ENCODE measurements around the gene SDK1. TPM values are rescaled to one million over a fixed set of nuclear protein-coding genes. Genes with fewer than 3 reads are reported as not detected.

SDK1 gene
- total RNA-seq, 1 experiment from 2014 or later: 9.3 TPM

DNA sequence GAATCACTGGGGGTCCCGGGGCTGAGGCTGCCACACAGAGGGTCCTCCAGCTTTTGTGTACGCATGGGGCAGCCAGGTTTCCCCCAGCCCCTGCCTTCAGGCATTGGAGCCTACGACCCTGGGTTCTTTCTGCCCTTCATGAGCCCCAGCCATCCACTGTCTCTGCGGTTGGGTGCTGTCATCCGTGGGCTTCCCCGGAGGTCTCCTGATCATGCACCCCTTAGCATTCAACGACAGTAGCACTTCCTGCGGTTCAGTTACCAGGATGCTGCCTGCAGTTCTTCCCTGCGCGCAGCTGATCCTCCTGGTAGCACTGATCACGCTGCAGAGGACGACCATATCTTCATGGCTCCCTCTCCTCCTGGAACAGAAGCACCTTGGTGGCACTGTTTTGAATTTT, 676.3 kb downstream of the SDK1 start (continued):
- TF ChIP-seq, protein P1, sequence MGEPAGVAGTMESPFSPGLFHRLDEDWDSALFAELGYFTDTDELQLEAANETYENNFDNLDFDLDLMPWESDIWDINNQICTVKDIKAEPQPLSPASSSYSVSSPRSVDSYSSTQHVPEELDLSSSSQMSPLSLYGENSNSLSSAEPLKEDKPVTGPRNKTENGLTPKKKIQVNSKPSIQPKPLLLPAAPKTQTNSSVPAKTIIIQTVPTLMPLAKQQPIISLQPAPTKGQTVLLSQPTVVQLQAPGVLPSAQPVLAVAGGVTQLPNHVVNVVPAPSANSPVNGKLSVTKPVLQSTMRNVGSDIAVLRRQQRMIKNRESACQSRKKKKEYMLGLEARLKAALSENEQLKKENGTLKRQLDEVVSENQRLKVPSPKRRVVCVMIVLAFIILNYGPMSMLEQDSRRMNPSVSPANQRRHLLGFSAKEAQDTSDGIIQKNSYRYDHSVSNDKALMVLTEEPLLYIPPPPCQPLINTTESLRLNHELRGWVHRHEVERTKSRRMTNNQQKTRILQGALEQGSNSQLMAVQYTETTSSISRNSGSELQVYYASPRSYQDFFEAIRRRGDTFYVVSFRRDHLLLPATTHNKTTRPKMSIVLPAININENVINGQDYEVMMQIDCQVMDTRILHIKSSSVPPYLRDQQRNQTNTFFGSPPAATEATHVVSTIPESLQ (CRISPR knock-in tag; IDR thresholded peaks at IDR 0.05): no peak

DNA sequence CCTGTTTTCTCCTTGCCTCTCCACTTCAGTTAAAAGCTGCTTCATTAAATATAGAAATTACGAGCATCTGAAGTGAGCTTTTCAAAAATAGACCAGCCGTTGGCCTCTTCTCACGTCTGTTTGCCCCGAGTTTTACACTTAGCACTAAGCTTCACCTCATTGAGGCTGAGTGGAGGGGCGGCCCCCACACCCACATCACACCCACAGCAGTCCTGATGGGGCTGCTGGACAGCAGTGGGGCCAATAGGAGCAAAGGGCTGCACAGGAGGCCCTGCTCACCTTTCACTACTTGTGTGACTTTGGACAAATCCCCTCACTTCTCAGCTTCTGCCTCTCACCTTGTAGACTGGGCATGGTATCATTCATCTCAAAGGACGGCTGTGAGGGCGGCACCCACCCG, 677.8 kb downstream of the SDK1 start:
- no peak overlapping the region for H3K27ac Mint-ChIP-seq
- CTCF ChIA-PET: interaction anchor here (1.3 kb wide), 1 partner anchor 16 kb away, joined by 4 read pairs; no protein-coding TSS in a partner anchor

More for the DNA sequence above, 677.8 kb downstream of the SDK1 start:
- Mint-ChIP-seq H3K36me3 (peaks cover 17% of the 10 kb centered on the region), H3K4me1 (peaks cover 14% of the 10 kb centered on the region), H3K27me3 (ENCODE audit: low read depth) (no peaks in the 10 kb centered on the region), H3K4me3 (no peak overlapping the region), H3K9me3 (no peaks in the 10 kb centered on the region)
- ATAC-seq (no peak), DNase-seq (ENCODE audit: low spot score) (no peak)
- TF ChIP-seq, protein P2, sequence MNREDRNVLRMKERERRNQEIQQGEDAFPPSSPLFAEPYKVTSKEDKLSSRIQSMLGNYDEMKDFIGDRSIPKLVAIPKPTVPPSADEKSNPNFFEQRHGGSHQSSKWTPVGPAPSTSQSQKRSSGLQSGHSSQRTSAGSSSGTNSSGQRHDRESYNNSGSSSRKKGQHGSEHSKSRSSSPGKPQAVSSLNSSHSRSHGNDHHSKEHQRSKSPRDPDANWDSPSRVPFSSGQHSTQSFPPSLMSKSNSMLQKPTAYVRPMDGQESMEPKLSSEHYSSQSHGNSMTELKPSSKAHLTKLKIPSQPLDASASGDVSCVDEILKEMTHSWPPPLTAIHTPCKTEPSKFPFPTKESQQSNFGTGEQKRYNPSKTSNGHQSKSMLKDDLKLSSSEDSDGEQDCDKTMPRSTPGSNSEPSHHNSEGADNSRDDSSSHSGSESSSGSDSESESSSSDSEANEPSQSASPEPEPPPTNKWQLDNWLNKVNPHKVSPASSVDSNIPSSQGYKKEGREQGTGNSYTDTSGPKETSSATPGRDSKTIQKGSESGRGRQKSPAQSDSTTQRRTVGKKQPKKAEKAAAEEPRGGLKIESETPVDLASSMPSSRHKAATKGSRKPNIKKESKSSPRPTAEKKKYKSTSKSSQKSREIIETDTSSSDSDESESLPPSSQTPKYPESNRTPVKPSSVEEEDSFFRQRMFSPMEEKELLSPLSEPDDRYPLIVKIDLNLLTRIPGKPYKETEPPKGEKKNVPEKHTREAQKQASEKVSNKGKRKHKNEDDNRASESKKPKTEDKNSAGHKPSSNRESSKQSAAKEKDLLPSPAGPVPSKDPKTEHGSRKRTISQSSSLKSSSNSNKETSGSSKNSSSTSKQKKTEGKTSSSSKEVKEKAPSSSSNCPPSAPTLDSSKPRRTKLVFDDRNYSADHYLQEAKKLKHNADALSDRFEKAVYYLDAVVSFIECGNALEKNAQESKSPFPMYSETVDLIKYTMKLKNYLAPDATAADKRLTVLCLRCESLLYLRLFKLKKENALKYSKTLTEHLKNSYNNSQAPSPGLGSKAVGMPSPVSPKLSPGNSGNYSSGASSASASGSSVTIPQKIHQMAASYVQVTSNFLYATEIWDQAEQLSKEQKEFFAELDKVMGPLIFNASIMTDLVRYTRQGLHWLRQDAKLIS (CRISPR knock-in tag; IDR thresholded peaks at IDR 0.05; ENCODE audit: borderline replicate concordance): no peak
- TF ChIP-seq, protein P3, sequence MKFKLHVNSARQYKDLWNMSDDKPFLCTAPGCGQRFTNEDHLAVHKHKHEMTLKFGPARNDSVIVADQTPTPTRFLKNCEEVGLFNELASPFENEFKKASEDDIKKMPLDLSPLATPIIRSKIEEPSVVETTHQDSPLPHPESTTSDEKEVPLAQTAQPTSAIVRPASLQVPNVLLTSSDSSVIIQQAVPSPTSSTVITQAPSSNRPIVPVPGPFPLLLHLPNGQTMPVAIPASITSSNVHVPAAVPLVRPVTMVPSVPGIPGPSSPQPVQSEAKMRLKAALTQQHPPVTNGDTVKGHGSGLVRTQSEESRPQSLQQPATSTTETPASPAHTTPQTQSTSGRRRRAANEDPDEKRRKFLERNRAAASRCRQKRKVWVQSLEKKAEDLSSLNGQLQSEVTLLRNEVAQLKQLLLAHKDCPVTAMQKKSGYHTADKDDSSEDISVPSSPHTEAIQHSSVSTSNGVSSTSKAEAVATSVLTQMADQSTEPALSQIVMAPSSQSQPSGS (CRISPR knock-in tag; IDR thresholded peaks at IDR 0.05; ENCODE audit: borderline replicate concordance, low read depth): no peak
- TF ChIP-seq, protein P4, sequence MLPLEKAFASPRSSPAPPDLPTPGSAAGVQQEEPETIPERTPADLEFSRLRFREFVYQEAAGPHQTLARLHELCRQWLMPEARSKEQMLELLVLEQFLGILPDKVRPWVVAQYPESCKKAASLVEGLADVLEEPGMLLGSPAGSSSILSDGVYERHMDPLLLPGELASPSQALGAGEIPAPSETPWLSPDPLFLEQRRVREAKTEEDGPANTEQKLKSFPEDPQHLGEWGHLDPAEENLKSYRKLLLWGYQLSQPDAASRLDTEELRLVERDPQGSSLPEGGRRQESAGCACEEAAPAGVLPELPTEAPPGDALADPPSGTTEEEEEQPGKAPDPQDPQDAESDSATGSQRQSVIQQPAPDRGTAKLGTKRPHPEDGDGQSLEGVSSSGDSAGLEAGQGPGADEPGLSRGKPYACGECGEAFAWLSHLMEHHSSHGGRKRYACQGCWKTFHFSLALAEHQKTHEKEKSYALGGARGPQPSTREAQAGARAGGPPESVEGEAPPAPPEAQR (CRISPR knock-in tag; IDR thresholded peaks at IDR 0.05): no peak
- no peak for TF ChIP-seq ATF1 (CRISPR knock-in tag; IDR thresholded peaks at IDR 0.05)
- TF ChIP-seq FOXP1 (CRISPR knock-in tag; IDR thresholded peaks at IDR 0.05; ENCODE audit: borderline replicate concordance): no peak
- TF ChIP-seq, protein P5, sequence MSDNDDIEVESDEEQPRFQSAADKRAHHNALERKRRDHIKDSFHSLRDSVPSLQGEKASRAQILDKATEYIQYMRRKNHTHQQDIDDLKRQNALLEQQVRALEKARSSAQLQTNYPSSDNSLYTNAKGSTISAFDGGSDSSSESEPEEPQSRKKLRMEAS (CRISPR knock-in tag; IDR thresholded peaks at IDR 0.05): no peak
- no peak for TF ChIP-seq ZNF396 (CRISPR knock-in tag; IDR thresholded peaks at IDR 0.05; ENCODE audit: borderline replicate concordance)
- no peak for TF ChIP-seq ZNF416 (CRISPR knock-in tag; IDR thresholded peaks at IDR 0.05)
- TF ChIP-seq CREM (CRISPR knock-in tag; IDR thresholded peaks at IDR 0.05): no peak
- TF ChIP-seq ETV6 (CRISPR knock-in tag; IDR thresholded peaks at IDR 0.05): no peak
- TF ChIP-seq ZNF138 (CRISPR knock-in tag; conservative IDR thresholded peaks at IDR 0.05): no peak
- TF ChIP-seq, protein P6, sequence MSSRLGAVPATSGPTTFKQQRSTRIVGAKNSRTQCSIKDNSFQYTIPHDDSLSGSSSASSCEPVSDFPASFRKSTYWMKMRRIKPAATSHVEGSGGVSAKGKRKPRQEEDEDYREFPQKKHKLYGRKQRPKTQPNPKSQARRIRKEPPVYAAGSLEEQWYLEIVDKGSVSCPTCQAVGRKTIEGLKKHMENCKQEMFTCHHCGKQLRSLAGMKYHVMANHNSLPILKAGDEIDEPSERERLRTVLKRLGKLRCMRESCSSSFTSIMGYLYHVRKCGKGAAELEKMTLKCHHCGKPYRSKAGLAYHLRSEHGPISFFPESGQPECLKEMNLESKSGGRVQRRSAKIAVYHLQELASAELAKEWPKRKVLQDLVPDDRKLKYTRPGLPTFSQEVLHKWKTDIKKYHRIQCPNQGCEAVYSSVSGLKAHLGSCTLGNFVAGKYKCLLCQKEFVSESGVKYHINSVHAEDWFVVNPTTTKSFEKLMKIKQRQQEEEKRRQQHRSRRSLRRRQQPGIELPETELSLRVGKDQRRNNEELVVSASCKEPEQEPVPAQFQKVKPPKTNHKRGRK (CRISPR knock-in tag; IDR thresholded peaks at IDR 0.05; ENCODE audit: borderline replicate concordance): no peak
- no peak for TF ChIP-seq MYBL2 (CRISPR knock-in tag; IDR thresholded peaks at IDR 0.05)
- TF ChIP-seq ZNF121 (CRISPR knock-in tag; IDR thresholded peaks at IDR 0.05): no peak
- POLR2A ChIA-PET: no interaction called here

Measured in WTC11 (cell line).